Measurements from ENCODE around the gene F2RL3. TPM values are rescaled to one million over a fixed set of nuclear protein-coding genes. Genes with fewer than 3 reads are reported as not detected.

The F2RL3 gene
- total and polyA plus RNA-seq, 3 experiments from 2014 or later, result not detected

GRCh38 chr19:16887353-16888265 lies 1.2 kb upstream of the F2RL3 start:
- POLR2A ChIA-PET, result no interaction called here
- no peaks in the 10 kb centered on the region for H3K36me3 ChIP-seq (ENCODE audit: insufficient read depth, low read length)
- no peak for DNase-seq
- no peak overlapping the region for H3K4me3 ChIP-seq (ENCODE audit: low read length)
- H3K27ac ChIP-seq (ENCODE audit: low read depth, low read length), result peak overlapping the region; percentile 67
- no peaks in the 10 kb centered on the region for H3K27me3 ChIP-seq (ENCODE audit: insufficient read depth, low read length, poor library complexity, severe bottlenecking)
- Mint-ChIP-seq H3K4me1 (peaks cover 5 to 7% (median 7%) of the 10 kb centered on the region in 3 donors), H3K27me3 (peaks cover 3 to 16% of the 10 kb centered on the region in 2 donors), H3K27ac (peak overlapping the region in 1 of 8 donors; percentile 32), H3K36me3 (peaks cover 0 to 6% (median 4%) of the 10 kb centered on the region in 3 donors), H3K9me3 (peaks cover 6 to 11% (median 10%) of the 10 kb centered on the region in 5 donors), H3K4me3 (no peak overlapping the region)
- CTCF ChIA-PET, result no interaction called here
- H3K4me1 ChIP-seq (ENCODE audit: insufficient read depth, low read length), result no peaks in the 10 kb centered on the region
- H3K9me3 ChIP-seq (ENCODE audit: low read length), result peaks cover 4% of the 10 kb centered on the region

GRCh38 chr19:16889366-16889882 lies 625 bp downstream of the F2RL3 start:
- Mint-ChIP-seq H3K4me3 (no peak overlapping the region), H3K36me3 (no peaks in the 10 kb centered on the region), H3K9me3 (peaks cover 0 to 5% (median 0%) of the 10 kb centered on the region in 5 donors), H3K27ac (no peak overlapping the region), H3K4me1 (peaks cover 5 to 7% (median 7%) of the 10 kb centered on the region in 3 donors), H3K27me3 (peaks cover 3 to 24% of the 10 kb centered on the region in 2 donors)
- H3K9me3 ChIP-seq (ENCODE audit: low read length), result no peaks in the 10 kb centered on the region
- ChIA-PET CTCF (no interaction called here), POLR2A (no interaction called here)
- no peak overlapping the region for H3K4me3 ChIP-seq (ENCODE audit: low read length)
- DNase-seq, result no peak
- H3K36me3 ChIP-seq (ENCODE audit: insufficient read depth, low read length), result no peaks in the 10 kb centered on the region
- H3K4me1 ChIP-seq (ENCODE audit: insufficient read depth, low read length), result peaks cover 5% of the 10 kb centered on the region
- H3K27me3 ChIP-seq (ENCODE audit: insufficient read depth, low read length, poor library complexity, severe bottlenecking), result no peaks in the 10 kb centered on the region
- peak overlapping the region; percentile 84 for H3K27ac ChIP-seq (ENCODE audit: low read depth, low read length)

DNA sequence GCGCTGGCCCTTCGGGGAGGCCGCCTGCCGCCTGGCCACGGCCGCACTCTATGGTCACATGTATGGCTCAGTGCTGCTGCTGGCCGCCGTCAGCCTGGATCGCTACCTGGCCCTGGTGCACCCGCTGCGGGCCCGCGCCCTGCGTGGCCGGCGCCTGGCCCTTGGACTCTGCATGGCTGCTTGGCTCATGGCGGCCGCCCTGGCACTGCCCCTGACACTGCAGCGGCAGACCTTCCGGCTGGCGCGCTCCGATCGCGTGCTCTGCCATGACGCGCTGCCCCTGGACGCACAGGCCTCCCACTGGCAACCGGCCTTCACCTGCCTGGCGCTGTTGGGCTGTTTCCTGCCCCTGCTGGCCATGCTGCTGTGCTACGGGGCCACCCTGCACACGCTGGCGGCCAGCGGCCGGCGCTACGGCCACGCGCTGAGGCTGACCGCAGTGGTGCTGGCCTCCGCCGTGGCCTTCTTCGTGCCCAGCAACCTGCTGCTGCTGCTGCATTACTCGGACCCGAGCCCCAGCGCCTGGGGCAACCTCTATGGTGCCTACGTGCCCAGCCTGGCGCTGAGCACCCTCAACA lies 1.2 kb downstream of the F2RL3 start:
- Mint-ChIP-seq H3K4me3 (no peak overlapping the region), H3K36me3 (no peaks in the 10 kb centered on the region), H3K4me1 (peaks cover 5 to 7% (median 7%) of the 10 kb centered on the region in 3 donors), H3K27me3 (peaks cover 3 to 27% of the 10 kb centered on the region in 2 donors), H3K27ac (no peak overlapping the region), H3K9me3 (peaks cover 0 to 3% (median 0%) of the 10 kb centered on the region in 5 donors)
- peaks cover 5% of the 10 kb centered on the region for H3K4me1 ChIP-seq (ENCODE audit: insufficient read depth, low read length)
- peak overlapping the region; percentile 84 for H3K27ac ChIP-seq (ENCODE audit: low read depth, low read length)
- ChIA-PET CTCF (no interaction called here), POLR2A (no interaction called here)
- no peak for DNase-seq
- H3K4me3 ChIP-seq (ENCODE audit: low read length), result no peak overlapping the region
- no peaks in the 10 kb centered on the region for H3K9me3 ChIP-seq (ENCODE audit: low read length)
- no peaks in the 10 kb centered on the region for H3K27me3 ChIP-seq (ENCODE audit: insufficient read depth, low read length, poor library complexity, severe bottlenecking)
- no peaks in the 10 kb centered on the region for H3K36me3 ChIP-seq (ENCODE audit: insufficient read depth, low read length)

DNA sequence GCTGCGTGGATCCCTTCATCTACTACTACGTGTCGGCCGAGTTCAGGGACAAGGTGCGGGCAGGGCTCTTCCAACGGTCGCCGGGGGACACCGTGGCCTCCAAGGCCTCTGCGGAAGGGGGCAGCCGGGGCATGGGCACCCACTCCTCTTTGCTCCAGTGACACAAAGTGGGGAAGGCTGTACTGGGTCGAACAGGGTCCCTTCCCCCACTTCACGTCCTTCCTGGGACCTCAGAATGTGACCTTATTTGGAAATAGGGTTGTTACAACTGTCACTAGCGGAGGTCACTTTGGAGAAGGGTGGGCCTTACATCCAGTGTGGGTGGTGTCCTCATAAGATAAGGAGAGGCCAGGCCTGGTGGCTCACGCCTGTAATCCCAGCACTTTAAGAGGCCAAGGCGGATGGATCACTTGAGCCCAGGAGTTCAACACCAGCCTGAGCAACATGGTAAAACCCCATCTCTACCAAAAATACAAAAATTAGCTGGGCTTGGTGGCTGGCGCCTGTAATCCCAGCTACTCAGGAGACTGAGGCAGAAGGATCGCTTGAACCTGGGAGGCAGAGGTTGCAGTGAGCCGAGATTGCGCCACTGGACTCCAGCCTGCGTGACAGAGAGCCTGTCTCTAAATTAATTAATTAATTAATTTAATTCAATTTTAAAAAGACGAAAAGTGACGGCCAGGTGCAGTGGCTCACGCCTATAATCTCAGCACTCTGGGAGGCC lies 1.8 kb downstream of the F2RL3 start:
- H3K36me3 Mint-ChIP-seq, result no peaks in the 10 kb centered on the region
- H3K27me3 Mint-ChIP-seq, result peaks cover 3 to 33% of the 10 kb centered on the region in 2 donors
- peak overlapping the region; percentile 84 for H3K27ac ChIP-seq (ENCODE audit: low read depth, low read length)
- peaks cover 3% of the 10 kb centered on the region for H3K27me3 ChIP-seq (ENCODE audit: insufficient read depth, low read length, poor library complexity, severe bottlenecking)
- H3K4me1 ChIP-seq (ENCODE audit: insufficient read depth, low read length), result peaks cover 5% of the 10 kb centered on the region
- H3K4me3 ChIP-seq (ENCODE audit: low read length), result no peak overlapping the region
- no peaks in the 10 kb centered on the region for H3K36me3 ChIP-seq (ENCODE audit: insufficient read depth, low read length)
- POLR2A ChIA-PET, result no interaction called here
- H3K9me3 ChIP-seq (ENCODE audit: low read length), result no peaks in the 10 kb centered on the region
- no peak overlapping the region for H3K27ac Mint-ChIP-seq
- CTCF ChIA-PET, result no interaction called here
- no peak overlapping the region for H3K4me3 Mint-ChIP-seq
- H3K9me3 Mint-ChIP-seq, result no peaks in the 10 kb centered on the region
- no peak for DNase-seq
- H3K4me1 Mint-ChIP-seq, result peaks cover 7 to 13% (median 12%) of the 10 kb centered on the region in 3 donors

GRCh38 chr19:16891696-16892382 lies 3.0 kb downstream of the F2RL3 start:
- POLR2A ChIA-PET, result no interaction called here
- H3K9me3 ChIP-seq (ENCODE audit: low read length), result no peaks in the 10 kb centered on the region
- H3K4me3 ChIP-seq (ENCODE audit: low read length), result no peak overlapping the region
- no peak overlapping the region for H3K27ac Mint-ChIP-seq
- peaks cover 5 to 35% of the 10 kb centered on the region in 2 donors for H3K27me3 Mint-ChIP-seq
- CTCF ChIA-PET, result no interaction called here
- no peak for DNase-seq
- H3K36me3 ChIP-seq (ENCODE audit: insufficient read depth, low read length), result no peaks in the 10 kb centered on the region
- H3K4me3 Mint-ChIP-seq, result no peak overlapping the region
- peaks cover 5% of the 10 kb centered on the region for H3K4me1 ChIP-seq (ENCODE audit: insufficient read depth, low read length)
- peaks cover 9 to 18% (median 12%) of the 10 kb centered on the region in 3 donors for H3K4me1 Mint-ChIP-seq
- no peaks in the 10 kb centered on the region for H3K9me3 Mint-ChIP-seq
- peak overlapping the region; percentile 24 for H3K27ac ChIP-seq (ENCODE audit: low read depth, low read length)
- no peaks in the 10 kb centered on the region for H3K36me3 Mint-ChIP-seq
- H3K27me3 ChIP-seq (ENCODE audit: insufficient read depth, low read length, poor library complexity, severe bottlenecking), result peaks cover 3% of the 10 kb centered on the region

GRCh38 chr19:16892436-16892835 lies 3.6 kb downstream of the F2RL3 start:
- H3K36me3 ChIP-seq (ENCODE audit: insufficient read depth, low read length), result no peaks in the 10 kb centered on the region
- POLR2A ChIA-PET, result no interaction called here
- no peaks in the 10 kb centered on the region for H3K36me3 Mint-ChIP-seq
- H3K27me3 ChIP-seq (ENCODE audit: insufficient read depth, low read length, poor library complexity, severe bottlenecking), result peaks cover 3% of the 10 kb centered on the region
- H3K4me1 ChIP-seq (ENCODE audit: insufficient read depth, low read length), result peaks cover 5% of the 10 kb centered on the region
- H3K4me1 Mint-ChIP-seq, result peaks cover 9 to 18% (median 12%) of the 10 kb centered on the region in 3 donors
- peaks cover 5 to 35% of the 10 kb centered on the region in 2 donors for H3K27me3 Mint-ChIP-seq
- H3K4me3 ChIP-seq (ENCODE audit: low read length), result no peak overlapping the region
- H3K9me3 ChIP-seq (ENCODE audit: low read length), result no peaks in the 10 kb centered on the region
- no peak overlapping the region for H3K4me3 Mint-ChIP-seq
- DNase-seq, result no peak
- H3K9me3 Mint-ChIP-seq, result no peaks in the 10 kb centered on the region
- no peak overlapping the region for H3K27ac Mint-ChIP-seq
- CTCF ChIA-PET, result no interaction called here
- H3K27ac ChIP-seq (ENCODE audit: low read depth, low read length), result no peak overlapping the region

GRCh38 chr19:16892868-16893685 lies 4.3 kb downstream of the F2RL3 start:
- H3K27ac Mint-ChIP-seq, result peak overlapping the region in 1 of 8 donors; percentile 63
- CTCF ChIA-PET, result no interaction called here

More at GRCh38 chr19:16892868-16893685, 4.3 kb downstream of the F2RL3 start:
- Mint-ChIP-seq H3K4me1 (peaks cover 9 to 18% (median 12%) of the 10 kb centered on the region in 3 donors), H3K27me3 (peaks cover 5 to 35% of the 10 kb centered on the region in 2 donors), H3K36me3 (no peaks in the 10 kb centered on the region), H3K4me3 (no peak overlapping the region), H3K9me3 (no peaks in the 10 kb centered on the region)
- POLR2A ChIA-PET, result no interaction called here
- peaks cover 3% of the 10 kb centered on the region for H3K27me3 ChIP-seq (ENCODE audit: insufficient read depth, low read length, poor library complexity, severe bottlenecking)
- no peak overlapping the region for H3K27ac ChIP-seq (ENCODE audit: low read depth, low read length)
- no peaks in the 10 kb centered on the region for H3K9me3 ChIP-seq (ENCODE audit: low read length)
- peaks cover 5% of the 10 kb centered on the region for H3K4me1 ChIP-seq (ENCODE audit: insufficient read depth, low read length)
- H3K36me3 ChIP-seq (ENCODE audit: insufficient read depth, low read length), result no peaks in the 10 kb centered on the region
- no peak overlapping the region for H3K4me3 ChIP-seq (ENCODE audit: low read length)
- DNase-seq, result no peak
